HT-29 (cell line): ENCODE results near the gene APOM. TPM values are rescaled to one million over a fixed set of nuclear protein-coding genes. Genes with fewer than 3 reads are reported as not detected.

Experiments used
- DNase-seq: peaks from one replicate; pipeline ENCODE4 v3.0.0-alpha.2; 2015; ENCODE audit warnings: low spot score
- total RNA-seq: library from RNA; depleted of rRNA; stranded (reverse); fragments of >200 nt; shearing (Covaris generic); gene quantifications from 2 replicates; pipeline ENCODE4 v1.2.3, GENCODE V29; 2014; rRNA removed

APOM gene
- total RNA-seq: 1.8 and 4.2 TPM in 2 replicates

DNA sequence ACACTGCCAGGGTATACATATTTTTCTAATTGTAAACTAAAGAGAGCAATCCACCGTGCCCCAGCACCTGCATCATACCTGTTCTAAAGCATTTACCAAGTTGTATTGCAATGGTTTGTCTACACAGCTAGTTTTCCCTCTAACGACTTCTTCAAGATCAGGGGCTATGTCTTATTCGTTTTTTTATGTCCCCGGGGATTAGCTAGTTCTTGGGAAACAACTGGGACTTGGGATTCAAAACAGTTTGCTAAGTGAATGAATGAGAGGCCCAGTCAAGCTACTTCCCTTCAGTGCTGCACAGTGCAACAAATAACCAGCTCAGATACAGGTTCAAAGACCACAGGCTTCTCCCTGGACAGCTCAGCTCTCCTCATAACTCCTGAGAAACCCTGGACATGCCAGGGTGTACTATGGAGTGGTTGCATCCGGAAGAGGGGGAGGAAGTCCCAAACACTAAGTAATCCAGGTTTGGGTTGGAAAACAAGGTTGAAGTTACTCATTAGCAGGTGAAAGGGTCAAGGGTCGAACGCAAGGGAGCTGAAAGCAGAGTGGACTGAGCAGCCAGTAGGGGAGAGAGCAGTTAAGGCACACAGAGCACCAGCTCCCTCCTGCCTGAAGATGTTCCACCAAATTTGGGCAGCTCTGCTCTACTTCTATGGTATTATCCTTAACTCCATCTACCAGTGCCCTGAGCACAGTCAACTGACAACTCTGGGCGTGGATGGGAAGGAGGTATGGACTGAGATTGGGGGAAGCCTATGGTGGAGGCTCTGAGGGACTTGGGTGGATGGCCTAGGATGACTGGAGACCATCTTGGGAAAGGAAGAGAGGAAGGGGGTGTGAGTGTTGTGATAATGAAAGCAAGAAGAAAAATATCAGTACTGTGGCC, at the start of gene APOM:
Gene APOM (plus strand): TSS at position 546 of the 889 bp plus-strand sequence. CDS start 73 bp downstream, at position 619.
- DNase-seq: no peak

DNA sequence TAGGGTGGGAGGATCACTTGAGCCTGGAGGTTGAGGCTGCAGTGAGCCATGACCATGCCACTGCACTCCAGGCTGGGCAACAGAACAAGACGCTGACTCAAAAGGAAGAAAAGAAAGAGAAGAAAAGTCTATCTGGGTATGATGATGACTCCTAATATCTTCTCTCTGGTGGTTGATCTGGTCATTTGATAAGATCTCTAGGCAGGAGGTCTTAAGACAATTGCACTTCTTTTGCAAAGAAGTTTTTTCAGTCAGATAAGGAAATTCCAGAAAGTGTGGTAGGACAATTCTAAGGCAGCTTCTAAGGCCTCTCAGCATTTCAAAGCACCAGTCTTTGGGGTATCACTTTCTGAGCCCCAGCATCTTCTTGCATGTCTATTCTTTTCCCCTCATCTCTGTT, 48.4 kb upstream of the APOM start:
- DNase-seq: no peak

DNA sequence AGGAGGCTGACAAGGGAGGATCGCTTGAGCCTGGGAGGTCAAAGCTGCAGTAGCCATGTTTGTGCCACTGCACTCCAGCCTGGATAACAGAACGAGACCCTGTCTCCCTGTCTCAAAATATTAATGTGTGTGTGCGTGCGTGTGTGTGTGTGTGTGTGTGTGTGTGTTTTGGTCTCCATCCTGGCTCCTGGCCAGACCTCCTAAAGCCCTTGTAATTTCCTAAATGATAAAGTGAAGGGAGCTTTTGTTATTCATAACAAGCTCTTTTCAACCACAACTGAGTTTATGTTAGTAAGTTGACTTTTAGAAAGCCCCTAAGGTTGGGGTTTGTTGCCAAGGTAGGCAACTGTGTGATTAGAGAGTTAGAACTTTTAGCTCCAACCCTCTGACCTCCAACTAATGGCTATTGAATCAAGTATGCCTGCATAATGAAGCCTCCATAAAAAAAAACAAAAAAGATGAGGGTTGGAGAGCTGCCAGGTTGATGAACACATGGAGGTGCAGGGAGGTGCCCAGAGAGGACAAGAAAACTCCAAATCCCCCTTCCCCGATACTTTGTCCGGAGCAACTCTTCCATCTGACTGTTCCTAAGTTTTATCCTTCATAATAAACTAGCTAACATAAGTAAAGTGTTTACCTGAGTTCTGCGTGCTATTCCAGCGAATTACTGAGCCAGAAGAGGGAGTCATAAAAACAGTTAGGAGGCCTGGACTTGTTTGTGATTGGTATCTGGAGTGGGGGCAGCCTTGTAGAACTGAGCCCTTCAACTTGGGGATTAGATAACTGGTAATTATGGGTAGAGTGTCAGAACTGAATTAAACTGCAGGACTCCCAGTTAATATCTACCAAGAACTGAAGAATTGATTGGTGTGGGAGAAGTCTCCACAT, 45.9 kb upstream of the APOM start:
- no peak for DNase-seq

DNA sequence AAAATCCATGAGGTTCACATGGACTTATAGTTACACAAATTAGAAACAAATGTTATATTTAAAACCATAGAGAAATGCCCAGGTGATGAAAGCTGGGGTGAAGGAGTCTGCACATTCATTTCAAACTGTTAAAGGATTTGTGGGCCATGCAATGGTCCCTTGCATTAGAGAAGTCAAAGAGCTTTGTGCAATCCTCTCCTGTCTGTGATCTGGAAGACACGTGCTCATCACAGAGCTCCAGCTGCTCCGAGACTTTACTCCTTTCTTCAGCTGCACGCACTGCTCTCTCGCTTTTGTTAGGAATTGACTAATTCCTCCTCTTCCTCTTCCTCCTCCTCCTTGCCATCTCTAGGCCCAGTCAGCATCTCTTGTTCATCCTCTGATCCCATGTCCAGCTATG, 44.7 kb upstream of the APOM start:
- DNase-seq: no peak

DNA sequence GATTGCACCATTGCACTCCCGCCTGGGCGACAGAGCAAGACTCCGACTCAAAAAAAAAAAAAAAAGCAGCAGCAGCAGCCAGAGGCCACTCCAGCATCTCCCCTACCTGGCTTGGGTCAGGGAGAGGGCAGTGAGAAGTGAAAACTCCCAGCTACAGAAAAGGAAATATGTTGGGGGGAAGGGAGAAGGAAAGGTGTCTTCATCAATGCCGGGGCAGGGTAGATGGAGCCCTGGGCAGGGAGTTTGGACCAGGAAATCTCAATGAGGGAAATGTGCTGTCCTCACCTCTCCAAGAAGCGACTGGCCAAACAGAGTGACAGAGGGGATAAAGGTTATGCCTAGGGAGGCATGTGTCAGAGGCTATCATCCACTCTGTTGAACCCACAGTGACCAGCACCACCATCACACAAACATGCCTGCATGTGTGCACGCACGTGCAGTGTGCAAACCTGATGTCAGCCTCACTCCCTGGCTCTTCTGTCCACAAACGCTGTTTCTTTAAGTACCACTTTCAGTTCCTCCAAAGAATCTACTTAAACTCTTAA, 41.5 kb upstream of the APOM start:
- DNase-seq: no peak

DNA sequence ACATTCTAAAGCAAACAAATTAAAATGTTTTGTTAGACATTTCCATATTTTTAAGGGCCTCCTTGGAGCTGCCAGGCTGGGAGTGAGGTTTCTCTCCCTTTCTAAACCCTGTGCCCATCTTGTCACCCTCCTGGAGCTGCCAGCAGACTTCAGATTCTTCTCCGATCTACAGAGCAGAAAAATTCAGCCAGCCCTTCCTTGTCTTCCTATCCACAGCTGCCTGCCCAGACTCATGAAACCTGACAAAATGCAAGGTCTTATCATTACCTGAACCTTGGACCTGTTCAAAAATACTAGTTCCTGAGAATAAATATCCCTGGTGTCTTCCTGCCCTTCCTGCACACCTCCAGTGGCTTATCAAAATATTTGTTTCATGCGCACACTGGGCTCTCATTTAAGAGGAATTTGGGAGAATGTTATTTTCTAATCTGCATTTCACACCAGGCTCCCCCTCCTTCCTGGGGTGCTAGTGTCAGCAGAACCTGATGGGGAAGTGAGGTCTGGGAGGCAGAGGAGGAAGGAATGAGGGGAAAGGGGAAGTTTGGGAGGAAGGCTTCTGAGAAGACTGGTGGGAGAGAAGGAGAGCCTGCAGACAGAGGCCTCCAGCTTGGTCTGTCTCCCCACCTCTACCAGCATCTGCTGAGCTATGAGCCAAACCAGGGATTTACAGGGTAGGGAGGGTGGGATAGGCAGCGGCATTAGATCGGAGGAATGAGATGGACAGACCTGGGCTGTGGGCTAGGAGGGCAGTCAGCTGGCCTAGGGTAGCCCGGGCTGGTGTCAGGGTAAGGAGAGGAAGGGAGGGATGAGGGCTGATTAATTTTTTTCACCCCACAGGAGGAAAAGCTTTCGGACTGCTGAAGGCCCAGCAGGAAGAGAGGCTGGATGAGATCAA, 40.8 kb upstream of the APOM start, which contains the start of gene AIF1:
Gene AIF1 (plus strand): TSS at position 551 of the 895 bp plus-strand sequence. CDS start 96 bp downstream, at position 647.
- DNase-seq: no peak

DNA sequence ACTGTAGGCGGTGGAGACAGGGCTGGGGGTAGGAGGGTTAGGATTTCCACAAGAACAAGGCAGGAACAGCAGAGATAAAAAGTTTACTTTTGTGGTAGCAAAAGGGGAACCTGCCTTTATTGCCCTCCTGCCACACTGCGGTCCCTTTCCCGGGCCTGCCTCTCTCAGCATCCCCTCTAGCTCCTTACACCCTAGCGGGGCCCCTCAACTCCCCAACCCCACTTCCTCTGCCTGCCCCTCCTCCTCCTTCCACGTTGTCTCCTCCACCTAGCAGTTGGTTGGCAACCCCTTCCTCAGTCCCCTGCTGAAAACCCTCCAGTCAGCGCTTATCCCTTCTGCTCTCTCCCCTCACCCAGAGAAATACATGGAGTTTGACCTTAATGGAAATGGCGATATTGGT, 39.9 kb upstream of the APOM start:
- no peak for DNase-seq

DNA sequence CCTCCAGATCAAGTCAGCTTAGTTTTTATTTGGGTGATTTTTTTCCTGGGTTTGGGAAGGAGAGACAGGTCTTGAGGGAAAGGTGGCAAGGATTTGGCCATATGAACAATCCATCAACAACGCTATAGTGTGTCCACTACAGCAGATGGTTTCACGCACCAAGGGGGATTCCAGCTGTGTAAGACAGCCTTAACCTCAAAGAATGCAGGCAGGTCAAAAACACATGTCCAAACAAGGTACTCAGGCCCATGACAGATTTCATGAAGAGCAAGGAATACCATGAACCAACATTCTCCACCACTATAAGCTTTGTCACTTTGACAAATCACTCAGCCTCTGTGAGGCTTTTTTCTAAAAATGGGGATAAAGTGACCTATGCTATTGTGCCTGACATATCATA, 38.7 kb upstream of the APOM start:
- no peak for DNase-seq

DNA sequence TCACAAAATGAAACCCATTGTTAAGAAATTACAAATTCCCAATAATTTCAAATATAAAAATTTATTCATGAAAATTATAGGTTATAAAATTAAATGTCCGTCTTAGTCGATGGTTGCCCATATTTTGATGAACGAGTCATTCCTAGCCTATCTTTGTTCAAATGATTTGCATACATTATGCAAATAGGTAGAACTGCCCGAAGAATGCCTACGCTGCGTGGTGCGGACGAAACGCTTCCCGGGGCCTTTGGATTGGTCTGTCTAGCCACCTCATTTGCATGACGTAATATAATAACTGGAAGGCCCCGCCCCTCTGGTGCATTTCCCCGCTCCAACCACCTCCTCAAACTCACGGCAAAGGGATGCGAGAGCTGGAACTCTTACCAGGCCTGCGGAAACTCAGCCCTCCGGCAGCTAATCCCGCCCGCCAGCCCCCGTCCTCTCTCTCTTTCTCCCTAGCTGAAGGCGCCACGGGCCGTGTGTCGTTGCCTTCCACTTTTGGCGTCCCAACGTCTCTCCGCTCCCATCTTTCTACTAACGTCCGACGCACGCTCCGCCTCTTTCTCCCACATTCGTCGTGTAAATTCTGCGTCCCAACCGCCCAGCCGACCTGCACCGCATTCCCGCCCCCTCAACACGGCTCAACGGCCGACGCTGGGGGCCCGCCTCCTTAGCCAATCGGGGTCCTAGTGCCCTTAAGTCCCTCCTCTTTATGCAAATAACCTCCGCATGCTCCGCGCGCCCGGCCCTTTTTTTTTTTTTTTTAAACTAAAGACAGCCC, 35.7 kb upstream of the APOM start:
- peak; percentile 98 for DNase-seq

DNA sequence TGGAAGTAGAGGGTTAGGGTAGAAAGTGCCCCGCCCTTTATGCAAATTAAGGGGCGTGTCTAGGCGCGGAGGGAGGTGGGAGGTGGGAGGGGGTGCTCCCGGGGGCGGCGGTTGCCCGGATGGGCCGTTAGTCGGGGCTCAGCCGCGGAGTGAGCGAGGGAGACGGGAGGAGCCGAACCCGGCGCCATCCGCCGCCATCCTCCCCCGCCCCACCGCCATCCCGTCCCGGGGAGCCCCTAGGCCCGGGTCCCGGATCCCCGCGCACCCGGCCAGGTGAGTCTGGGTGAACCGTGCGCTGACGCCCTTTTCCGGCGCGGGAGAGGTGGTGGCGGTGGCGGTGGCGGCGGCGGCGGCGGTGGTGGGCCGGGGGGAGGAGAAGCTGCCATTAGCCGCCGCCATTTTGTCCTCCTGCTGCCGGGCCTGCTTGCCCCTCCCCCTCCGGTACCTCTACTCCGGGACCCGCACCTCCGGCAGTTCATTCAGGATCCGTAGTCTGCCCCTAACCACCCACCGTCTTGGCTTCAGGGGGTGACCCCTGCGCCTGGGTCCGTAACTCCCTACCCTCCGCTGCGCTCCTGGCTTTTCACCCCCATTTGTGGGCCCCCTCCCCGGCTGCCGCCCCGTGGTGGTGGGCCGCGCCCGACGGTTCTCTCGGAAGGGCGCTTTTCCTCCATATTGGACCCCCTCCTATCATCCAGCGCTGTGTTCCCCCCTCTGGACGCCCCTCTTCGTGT, 34.9 kb upstream of the APOM start, which contains the start of gene PRRC2A:
Gene PRRC2A (plus strand): TSS at position 130 of the 734 bp plus-strand sequence. CDS start 2,075 bp downstream, outside the sequence.
- no peak for DNase-seq

DNA sequence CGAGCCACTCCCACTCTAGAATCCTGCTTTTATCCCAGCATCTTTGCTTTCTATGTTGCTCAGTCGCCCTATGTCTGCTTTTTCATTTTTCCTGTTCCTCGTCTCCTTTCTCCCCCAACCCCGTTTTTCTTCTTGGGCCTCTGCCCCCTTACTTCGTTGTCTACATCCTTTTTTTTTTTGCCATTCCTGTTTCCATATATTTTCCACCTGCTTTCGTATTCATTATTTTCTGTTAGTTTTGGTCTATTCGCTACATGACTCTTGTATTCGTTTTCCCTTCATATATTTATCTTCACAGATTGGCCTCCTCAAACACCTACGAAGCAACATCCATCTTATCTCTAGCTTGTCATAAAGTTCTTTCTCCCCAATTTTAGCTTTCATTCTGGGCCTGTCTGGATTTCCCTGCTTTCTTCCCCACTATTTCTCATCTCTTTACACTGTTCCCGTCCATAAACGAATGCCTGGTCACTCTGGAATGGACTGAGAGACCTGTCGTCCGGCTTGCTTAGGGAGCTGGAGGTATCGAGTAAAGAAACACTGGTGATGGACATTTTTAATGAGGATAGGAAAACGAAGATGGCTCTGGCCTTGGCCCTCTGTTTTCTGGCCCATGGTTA, 34.3 kb upstream of the APOM start:
- DNase-seq: peak; percentile 22

DNA sequence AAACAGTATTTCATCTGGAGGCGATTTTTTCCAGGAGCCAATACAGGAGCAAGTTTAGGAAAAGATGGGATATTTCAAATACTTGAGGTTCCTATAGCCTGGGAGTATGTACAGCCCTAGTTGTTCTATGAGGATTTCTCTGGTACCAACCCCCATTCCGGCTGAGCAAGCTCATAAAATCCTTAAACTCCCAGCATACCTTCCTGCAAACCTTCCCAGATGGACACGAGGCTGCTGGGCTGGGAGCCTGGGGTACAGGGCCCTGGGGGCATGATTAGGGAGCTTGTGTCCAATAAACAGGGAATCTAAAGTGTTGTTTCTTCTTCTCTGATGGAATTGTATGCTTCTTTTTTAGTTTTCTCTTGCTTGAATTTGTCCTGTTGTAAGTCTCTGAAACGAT, 33.7 kb upstream of the APOM start:
- peak; percentile 44 for DNase-seq

DNA sequence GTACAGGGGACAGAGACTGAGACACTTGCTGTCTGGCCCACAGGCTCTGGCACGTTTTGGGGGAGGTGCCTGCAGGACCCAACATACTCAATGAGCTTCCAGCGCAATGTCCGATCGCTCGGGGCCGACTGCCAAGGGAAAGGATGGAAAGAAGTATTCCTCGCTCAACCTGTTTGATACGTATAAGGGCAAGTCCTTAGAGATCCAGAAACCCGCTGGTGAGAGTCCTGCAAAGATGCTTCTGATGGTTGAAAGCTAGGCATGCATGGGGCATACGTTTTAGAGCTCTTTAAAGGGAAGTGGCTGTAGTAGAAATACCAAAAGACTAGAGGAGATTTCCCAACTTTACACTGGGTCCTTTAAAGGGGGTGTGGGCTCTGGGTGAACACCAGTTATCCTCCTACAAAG, 33.0 kb upstream of the APOM start:
- no peak for DNase-seq

DNA sequence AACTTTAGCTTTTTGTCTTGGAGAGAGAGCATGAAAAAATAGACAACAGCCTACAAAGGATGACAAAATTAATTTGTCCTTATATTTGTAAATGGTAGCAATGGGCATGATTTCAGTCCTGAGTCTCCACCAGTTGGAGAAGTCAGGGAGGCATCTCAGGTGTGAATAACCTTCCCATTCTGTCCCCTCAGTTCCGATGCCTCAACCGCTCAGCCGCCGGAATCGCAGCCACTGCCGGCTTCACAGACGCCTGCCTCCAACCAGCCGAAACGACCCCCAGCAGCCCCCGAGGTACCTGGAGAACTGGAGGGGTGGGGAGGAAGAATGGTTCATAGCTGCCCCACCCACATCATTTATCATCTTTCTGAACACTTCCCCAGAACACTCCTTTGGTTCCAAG, 31.6 kb upstream of the APOM start:
- no peak for DNase-seq

DNA sequence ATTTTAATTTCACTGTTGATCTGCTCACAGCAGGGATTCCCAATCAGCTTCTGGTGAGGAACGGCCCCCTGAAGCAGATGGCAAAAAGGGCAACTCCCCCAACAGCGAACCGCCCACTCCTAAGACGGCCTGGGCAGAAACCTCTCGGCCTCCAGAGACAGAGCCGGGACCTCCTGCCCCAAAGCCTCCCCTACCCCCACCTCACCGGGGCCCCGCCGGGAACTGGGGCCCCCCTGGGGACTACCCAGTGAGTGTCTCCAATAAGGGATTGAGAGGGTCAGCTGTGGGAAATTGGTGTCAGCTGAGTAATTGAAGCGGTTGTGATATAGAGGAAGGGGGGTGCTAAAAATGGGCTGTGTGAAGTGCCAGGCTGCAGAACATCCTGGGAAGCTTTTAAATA, 28.7 kb upstream of the APOM start:
- DNase-seq: no peak

DNA sequence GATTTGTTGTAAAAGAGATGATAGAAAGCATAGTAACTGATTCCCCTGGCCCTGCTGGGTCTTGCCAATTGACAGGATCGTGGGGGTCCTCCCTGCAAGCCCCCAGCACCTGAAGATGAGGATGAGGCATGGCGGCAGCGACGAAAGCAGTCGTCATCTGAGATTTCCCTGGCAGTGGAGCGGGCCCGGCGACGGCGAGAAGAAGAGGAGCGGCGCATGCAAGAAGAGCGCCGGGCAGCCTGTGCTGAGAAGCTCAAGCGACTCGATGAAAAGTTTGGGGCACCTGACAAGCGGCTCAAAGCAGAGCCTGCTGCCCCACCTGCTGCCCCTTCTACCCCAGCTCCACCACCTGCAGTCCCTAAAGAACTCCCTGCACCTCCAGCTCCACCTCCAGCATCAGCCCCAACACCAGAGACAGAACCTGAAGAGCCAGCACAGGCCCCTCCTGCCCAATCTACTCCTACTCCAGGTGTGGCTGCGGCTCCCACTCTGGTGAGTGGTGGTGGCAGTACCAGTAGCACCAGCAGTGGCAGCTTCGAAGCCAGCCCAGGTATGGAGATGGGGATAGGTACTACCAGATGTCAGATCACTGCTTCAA, 27.9 kb upstream of the APOM start:
- no peak for DNase-seq

DNA sequence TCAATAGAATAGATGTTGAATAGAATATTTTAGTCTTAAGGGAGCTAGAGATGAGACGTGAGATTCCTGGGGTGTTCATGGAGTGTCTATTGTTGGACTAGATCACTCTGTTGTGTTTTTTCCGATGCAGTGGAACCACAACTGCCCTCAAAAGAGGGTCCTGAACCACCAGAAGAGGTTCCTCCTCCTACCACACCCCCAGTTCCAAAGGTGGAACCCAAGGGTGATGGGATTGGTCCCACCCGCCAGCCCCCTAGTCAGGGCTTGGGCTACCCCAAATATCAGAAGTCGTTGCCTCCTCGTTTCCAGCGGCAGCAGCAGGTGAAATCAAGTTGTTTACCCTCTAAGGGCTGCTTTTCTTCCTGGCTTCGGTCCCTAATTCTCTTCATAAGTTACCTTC, 26.7 kb upstream of the APOM start:
- DNase-seq: no peak

DNA sequence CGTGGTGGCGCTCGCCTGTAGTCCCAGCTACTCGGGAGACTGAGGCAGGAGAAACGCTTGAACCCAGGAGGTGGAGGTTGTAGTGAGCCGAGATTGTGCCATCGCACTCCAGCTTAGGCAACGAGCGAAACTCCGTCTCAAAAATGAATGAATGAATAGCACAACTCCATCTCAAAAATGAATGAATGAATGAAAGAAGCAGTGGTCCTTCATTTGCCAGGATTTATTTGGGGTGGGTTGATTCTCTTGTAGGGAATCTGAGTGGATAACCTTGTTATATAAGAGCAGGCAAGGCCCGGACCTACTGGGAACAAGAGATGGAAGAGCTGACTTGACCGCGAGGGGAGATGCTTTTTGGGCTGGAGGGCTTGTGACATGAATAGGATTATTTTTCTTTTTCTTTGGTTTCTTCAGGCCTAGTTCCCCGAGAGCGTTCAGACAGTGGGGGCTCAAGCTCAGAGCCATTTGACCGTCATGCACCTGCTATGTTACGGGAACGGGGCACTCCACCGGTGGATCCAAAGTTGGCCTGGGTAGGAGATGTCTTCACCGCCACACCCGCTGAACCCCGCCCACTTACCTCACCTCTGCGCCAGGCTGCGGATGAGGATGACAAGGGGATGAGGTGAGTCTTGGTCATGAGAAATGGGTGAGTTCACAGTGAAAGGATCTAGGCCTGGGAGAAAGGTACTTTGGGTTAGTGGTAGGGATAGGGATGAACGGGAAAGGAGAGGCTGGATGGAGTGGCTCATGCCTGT, 25.3 kb upstream of the APOM start:
- no peak for DNase-seq
